HG03108 (cell line): Measurements from ENCODE around the gene LY86.
"Not testable (repeated sequence)": the region's sequence is repeated elsewhere in the genome, so short reads cannot be mapped to it uniquely, and the experiment has no call there.

Experiments
- ATAC-seq: cut with Tn5 transposase; IDR thresholded peaks from one replicate; pipeline ENCODE4 v1.9.1; 2021; ENCODE audit warnings: moderate library complexity; ENCODE audit not compliant: unreplicated experiment

LY86 gene

DNA sequence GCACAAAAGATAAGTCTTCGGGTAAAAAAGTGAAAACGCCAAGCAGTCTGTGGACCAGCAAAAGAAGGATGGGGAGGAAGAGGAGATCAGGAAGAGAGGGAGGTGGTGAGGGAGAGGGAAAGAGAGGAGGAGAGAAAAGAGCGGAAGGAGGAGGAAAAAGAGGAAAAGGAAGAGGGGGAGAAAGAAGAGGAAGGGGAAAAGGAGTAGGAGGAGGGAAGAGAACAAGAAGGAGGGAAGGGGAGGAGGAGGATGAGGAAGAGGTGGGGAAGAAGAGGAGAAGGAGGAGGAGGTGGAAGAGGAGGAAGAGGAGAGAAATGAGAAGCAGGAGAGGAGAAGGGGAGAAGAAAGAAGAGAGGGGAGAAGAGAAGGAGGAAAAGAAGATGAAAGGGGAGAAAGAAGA, 6.5 kb downstream of the LY86 start:
- ATAC-seq = no peak

DNA sequence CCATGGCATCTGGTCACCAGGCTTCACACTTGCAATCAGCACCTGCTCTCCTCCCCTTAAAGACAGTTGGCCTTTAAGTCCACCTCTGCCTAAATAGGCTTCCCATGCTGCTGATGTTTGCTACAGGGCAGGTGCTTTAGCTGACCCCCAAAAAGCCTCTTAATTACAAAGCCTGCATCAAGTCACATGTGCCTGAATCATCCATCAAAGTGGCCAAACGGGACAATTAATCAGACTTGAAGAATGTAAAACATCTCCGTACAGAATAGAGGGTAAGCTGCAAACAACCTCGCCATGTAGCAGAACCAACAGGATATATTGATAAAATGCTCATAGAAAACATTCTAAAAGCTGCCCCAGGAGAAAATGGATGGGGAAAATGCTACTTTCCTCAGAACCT, 7.4 kb downstream of the LY86 start:
- ATAC-seq = no peak

DNA sequence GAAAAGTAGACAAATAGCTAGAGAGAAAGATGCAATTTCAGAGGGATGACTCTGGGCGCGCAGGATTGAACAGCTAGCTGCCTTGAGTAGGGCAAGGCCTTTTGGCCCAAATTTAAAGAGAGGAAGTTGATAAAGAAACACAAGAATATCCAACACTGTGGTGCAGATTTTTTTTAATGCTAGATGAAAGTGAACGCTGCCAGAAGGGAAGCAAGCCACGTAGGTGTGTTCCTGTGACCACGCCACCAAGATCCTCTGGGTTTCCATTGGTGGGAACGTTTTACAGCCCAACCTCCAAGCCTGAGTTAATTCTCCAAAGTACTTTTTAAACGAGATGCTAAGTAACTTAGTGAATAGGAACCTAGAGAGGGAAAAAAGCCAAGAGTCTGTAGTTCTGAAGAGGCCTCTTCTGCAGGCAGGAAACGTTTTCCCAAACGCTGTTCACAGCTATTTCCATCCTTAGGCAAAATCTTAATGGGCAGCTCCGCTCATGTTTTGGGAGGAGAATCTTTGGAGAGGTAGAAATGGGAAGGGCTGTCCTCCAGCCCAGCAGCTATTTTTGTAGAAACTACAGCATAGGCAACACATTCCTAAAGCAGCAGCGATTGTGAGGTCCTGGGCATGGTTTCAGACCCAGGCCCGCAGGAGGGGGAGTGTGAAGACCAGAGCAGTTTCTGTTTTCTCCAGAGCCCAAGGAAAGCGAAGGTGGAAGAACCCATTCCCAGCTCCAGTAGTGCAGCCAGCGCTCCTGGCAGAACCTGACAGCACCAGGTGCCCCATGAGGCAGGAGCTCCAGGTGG, 8.2 kb downstream of the LY86 start:
- ATAC-seq = no peak

DNA sequence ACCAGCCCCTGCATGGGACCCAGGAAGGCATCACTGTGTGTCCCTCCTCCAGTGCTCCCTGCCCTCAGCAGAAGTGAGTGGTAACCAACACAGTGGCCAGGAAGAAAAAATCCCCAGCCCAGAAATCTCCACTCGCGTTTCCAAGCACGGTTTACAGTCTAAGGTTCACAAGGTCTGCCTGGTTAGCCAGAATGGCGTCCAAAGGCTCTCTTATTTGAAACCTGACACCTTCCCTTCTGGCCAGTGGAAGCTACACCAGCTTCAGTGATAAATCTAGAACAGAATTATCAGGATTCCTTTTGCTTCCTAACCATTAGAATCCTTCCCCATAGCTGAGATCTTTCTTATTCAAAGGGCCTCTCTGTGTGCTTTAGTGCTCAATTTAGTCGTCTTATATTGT, 9.2 kb downstream of the LY86 start:
- no peak for ATAC-seq

DNA sequence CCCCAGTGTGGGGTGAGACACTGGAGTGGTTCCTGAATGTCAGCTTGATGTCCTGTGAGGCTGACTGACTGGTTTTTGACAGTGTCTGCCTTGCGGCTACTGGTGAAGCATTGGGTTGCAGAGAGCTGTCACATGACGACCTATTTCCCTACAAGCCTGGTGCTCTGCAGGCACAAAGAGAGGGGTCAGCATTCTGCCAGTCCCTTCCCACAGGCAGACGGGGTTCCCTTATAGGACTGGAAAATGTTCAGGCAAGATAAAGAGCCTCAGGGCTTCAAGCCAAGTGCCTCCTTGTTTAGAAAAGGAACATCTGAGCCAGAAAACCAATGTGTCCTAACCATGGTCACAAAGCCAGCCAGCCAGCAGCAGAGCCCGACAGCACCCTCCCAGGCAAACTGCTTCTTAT, 11.0 kb downstream of the LY86 start:
- no peak for ATAC-seq

DNA sequence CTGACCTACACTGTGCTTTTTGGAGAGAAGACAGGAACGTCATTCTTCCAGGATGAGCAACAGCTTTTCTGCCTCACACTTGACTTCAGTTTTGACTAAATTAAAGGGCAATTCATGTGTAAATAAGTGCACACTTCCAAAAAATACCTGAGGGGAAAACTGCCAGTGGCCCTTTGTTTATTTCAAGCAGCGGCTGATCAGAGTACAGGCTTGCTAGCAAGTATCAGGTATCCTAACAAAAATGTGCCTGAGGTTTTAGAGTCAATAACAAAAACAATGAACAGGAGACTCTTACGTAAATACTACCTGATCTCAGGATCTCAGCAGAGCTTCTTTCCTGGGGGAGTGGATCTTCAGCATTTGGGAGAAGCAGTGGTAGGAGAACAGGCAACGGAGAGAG, 12.4 kb downstream of the LY86 start:
- ATAC-seq = no peak

DNA sequence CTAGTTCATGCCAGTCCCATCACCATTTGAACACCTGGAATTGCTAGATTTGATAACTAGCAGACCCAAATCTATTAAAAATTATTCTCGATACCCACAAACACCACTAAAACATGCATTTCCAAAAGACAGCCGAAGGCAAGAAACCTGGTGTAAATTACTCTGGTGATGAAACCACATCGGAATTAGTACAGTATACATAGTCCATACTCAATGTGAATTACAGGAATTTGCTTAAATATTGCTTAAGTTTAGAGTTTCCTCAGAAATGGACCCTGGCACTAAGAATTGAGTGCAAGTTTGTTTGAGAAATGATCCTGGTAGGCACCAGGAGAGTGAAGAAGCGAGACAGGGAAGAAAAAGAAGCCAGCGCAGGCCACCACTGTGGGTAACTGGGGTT, 13.7 kb downstream of the LY86 start:
- ATAC-seq = no peak

DNA sequence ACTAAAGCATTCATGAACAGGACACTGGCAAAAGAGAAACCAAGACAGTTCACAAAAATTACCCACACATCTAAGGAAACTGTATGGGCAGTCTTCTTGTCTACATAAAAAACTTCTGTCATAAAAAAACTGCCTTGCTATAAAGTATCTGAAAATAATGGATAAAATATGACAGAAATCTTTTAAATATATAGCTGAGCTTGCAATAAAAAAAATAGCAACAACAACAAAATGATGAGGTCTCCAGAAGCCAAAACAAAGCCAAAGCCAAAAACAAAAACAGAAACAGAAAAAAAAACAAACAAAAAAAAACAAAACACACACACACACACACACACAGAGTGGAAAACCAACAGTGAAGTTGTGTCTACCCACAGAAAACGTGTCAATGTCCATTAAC, 14.8 kb downstream of the LY86 start:
- ATAC-seq = no peak

DNA sequence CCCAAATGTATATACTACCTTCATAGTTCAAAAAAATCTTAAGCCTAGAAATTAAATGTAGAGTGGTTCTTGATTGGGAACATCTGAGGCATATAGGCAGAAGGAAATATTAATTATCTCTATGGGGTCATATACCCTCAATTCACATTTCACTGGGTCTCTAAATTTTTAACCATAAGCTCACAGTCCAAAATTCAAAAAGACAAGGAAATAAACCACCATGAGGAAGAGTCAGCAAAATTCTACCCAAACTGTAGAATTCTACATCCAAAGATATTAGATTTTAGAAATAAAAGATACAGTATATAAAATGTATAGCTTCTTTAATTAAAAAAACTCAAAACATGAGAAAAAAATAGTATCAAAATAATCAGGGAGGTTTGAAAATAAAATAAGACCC, 15.5 kb downstream of the LY86 start:
- ATAC-seq = no peak

DNA sequence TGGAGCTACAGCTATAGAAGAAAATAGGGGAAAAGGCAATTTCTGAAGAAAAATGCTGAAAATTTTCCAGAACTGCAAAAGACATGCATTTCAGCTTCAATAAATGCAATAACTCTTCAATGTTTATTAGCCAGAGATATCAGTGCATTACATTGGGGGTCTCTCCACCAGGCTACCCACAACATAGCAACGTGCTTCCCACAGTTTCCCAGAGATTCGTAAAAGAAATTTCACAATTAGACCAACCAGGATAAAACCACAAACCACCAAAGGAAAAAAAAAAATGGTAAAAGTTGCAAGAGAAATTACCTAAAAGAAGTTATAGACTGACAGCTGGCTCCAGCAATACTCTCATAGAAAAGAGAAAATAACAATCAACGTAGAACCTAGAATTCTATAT, 16.0 kb downstream of the LY86 start:
- ATAC-seq = no peak

DNA sequence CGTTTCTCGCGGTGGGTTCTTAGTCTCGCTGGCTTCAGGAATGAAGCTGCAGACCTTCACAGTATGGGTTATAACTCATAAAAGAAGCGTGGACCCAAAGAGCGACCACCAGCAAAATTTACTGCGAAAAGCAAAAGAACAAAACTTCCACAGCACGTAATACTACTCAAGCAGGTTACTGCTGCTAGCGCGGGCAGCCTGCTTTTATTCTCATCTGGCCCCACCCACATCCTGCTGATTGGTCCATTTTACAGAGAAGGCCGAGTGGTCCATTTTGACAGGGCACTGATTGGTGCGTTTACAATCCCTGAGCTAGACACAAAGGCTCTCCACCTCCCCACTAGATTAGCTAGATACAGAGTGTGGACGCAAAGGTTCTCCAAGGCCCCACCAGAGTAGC, 17.4 kb downstream of the LY86 start:
- no peak for ATAC-seq

DNA sequence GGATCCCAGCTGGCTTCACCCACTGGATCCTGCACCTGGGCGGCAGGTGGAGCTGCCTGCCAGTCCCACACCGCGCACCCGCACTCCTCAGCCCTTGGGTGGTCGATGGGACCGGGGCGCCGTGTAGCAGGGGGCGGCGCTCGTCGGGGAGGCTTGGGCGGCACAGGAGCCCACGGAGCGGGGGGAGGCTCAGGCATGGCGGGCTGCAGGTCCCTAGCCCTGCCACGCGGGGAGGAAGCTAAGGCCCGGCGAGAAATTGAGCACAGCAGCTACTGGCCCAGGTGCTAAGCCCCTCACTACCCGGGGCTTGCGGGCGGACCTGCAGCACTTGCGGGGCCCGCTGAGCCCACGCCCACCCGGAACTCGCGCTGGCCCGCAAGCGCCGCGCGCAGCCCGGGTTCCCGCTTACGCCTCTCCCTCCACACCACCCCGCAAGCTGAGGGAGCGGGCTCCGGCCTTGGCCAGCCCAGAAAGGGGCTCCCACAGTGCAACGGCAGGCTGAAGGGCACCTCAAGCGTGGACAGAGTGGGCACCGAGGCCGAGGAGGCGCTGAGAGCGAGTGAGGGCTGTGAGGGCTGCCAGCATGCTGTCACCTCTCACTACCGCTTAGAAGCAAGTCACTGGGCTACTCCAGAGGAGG, 18.0 kb downstream of the LY86 start:
- ATAC-seq = not testable (repeated sequence)

DNA sequence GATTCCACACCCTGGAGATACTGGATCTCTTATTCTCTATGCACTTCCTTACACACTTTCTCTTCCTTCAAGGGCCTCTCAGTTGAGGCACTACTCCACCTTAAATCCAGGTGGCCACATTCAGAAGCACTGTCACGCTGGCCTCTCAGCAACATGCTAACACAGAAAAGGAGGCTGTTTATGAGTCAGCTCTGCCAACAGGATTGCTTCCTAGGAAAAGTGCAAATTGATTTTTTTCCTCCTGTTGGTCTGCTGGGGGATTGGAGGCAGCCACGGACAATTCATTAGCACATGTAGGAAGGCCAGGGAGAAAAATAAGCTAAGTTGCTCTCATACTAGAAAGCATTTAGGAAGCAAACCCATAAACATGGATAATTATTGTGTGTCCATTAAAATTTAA, 20.9 kb downstream of the LY86 start:
- ATAC-seq = no peak

DNA sequence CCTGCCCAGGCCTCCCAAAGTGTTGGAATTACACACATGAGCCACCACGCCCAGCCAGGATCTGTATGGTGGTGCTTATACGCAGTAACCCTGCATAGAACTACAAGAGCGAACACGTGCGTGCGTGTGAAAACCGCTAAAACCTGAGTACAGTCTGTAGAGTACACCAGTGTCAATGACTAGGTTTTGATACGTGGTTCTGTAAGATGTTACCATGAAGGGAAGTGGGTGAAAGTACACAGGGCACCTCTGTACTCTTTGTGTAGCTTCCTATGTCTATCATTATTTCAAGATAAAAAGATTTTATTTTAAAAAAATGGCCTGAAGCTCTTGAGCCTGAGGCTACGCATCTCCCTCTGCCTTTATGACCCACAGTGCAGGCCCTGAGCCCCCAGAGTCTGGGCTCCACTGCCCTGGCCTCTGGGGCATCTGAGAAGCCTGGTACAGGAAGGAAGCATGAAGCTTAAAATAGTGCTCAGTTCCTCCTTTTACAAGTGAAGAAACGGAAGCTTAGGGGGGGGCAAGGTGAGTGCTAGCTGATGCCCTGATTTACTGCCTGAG, 21.6 kb downstream of the LY86 start:
- peak; percentile 93 for ATAC-seq

DNA sequence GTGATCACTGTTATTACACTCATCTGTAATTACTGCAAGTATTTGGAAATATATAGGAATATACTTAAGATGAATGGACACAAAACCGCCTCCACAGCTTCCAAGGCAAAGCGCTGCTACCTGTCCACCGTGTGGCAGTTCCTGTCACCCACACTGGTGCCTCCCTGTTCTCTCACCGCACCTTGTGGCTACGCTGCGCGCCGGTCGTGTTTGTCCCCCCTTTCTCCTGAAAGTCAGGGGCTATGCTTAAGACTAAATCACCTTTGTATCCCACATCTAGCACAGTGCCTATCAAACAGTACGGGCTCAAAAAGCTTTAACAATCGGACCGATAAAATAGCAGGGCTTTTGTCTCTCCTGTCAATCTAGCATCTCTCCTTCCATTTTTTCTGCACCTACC, 23.0 kb downstream of the LY86 start:
- no peak for ATAC-seq

DNA sequence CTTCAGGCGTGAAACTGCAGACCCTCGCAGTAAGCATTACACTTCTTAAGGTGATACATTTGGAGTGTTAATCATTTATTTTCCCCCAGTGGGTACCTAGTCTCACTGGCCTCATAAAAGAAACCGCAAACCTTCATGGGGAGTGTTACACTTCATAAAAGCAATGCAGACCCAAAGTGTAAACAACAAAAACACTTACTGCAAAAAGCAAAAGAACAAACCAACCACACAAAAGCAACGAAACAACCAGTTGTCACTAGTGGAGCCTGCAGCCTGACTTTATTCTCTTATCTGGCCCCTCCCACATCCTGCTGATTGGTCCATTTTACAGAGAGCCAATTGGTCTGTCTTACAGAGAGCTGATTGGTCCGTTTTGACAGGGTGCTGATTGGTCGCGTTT, 23.8 kb downstream of the LY86 start:
- ATAC-seq = no peak

DNA sequence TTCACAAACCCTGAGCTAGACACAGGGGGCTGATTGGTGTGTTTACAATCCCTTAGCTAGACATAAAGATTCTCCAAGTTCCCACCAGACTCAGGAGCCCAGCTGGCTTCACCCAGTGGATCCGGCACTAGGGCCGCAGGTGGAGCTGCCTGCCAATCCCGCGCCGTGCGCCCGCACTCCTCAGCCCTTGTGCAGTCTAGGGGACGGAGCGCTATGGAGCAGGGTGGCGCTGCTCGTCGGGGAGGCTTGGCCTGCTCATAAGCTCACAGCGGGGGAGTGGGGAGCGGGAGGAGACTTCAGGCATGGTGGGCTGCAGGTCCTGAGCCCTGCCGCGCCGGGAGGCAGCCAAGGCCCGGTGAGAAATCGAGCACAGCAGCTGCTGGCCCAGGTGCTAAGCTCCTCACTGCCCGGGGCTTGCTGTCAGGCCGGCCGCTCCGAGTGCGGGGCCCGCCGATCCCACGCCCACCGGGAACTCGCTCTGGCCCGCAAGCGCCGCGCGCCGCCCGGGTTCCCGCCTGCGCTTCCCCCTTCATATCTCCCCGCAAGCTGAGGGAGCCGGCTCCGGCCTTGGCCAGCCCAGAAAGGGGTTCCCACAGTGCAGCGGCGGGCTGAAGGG, 24.7 kb downstream of the LY86 start:
- not testable (repeated sequence) for ATAC-seq

DNA sequence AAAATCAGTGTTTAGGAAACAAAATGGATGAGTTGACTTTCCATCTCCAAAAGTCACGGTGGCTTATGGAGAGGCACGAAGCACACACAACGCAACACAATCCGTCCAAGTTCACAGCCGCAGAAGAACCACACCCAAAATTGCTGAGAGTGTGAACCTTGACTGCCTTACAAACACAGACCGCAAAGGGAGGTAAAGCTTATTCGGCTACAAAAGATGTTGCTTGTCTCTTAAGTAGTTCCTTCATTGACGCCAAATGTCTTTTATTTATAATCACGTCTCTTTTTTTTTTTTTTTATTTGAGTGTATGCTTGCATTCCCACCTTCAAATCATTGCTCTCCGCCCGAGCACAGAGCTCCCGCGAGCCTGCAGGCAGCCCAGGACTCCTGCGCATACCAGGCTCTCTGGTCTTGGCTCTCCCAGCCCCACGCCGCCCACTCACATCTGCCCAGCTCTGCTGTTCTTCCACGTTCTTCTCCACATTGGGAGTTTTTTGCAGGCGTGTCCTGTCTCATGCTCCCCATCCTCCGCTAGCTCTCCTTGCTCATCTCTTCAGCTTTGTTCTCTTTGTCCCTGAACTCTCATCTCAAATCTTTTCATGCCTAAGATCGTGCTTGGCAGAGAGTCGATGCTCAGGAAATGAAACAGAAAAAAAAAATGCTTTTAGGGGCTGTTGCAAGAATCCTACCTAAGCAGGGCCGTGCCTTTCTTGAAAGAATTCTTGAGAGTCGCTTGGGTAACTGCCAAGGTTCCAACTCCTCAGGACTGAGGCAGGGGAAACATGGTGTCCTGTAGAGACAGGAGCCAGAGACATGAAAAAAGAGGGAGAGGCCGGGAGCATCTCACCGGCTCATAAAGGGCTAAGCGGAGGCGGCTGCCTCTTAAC, 25.8 kb downstream of the LY86 start:
- ATAC-seq = no peak

DNA sequence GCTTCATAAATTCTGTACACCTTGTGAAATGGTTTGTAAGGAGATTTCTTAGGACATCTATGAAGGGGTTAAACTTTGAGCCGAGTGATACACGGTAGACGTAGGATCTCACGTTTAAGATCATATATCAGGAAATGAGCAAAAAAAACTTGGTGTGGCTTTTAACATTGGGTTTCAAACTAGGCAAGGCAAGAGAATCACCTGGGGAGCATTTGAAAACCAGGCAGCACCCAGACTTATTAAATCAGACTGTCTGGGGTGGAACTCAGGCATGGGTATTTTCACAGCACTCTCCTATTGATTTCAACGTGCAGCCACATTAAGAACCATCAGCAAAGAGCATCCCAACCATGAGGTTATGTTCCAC, 26.4 kb downstream of the LY86 start:
- ATAC-seq = no peak

DNA sequence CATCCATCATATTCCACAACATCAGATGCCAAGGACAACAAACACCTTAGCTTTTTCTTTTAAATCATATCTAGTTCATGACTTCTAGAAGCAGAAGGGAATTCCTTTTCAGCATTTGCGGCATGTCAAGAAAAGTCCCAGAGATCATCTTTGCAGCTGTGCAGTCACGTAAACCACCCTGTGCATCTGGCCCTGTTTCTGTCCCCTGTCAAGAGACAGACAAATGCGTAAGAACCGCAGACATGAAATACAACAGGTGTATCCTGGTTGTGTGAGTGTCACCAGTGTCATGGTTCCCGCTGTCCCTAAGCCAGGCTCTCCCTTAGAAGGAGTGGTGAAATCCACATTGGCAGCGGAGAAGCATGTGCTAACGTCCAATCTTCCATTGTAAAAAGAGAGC, 28.1 kb downstream of the LY86 start:
- ATAC-seq = no peak
